ENCODE measurements around the gene FAM83D.

FAM83D gene

GRCh38 chr20:38895098-38895949, 30.9 kb upstream of the FAM83D start:
- no peak for DNase-seq

GRCh38 chr20:38896009-38896594, 30.1 kb upstream of the FAM83D start:
- DNase-seq: no peak

GRCh38 chr20:38897267-38897666, 28.9 kb upstream of the FAM83D start:
- DNase-seq: no peak

GRCh38 chr20:38900606-38901005, 25.6 kb upstream of the FAM83D start:
- DNase-seq: no peak

- DNase-seq: no peak
Measured at GRCh38 chr20:38902601-38903000, 23.6 kb upstream of the FAM83D start.

GRCh38 chr20:38903335-38903734, 22.9 kb upstream of the FAM83D start:
- DNase-seq: no peak

- DNase-seq: no peak
Measured at GRCh38 chr20:38905375-38905774, 20.8 kb upstream of the FAM83D start.

- DNase-seq: no peak
Measured at GRCh38 chr20:38907918-38908677, 18.1 kb upstream of the FAM83D start.

GRCh38 chr20:38915355-38915754, 10.9 kb upstream of the FAM83D start:
- no peak for DNase-seq

- no peak for DNase-seq
Measured at GRCh38 chr20:38917657-38918056, 8.6 kb upstream of the FAM83D start.

GRCh38 chr20:38918172-38918571, 8.0 kb upstream of the FAM83D start:
- DNase-seq: no peak

- no peak for DNase-seq
Measured at GRCh38 chr20:38919683-38920082, 6.5 kb upstream of the FAM83D start.

- no peak for DNase-seq
Measured at GRCh38 chr20:38920411-38920810, 5.8 kb upstream of the FAM83D start.

- no peak for DNase-seq
Measured at GRCh38 chr20:38920851-38921250, 5.4 kb upstream of the FAM83D start.

- DNase-seq: no peak
Measured at GRCh38 chr20:38924718-38925117, 1.5 kb upstream of the FAM83D start.

GRCh38 chr20:38926934-38927616, 858 bp downstream of the FAM83D start:
- DNase-seq: no peak

- no peak for DNase-seq
Measured at GRCh38 chr20:38927902-38928578, 1.8 kb downstream of the FAM83D start.

- DNase-seq: no peak
Measured at GRCh38 chr20:38930242-38930569, 4.0 kb downstream of the FAM83D start.

GRCh38 chr20:38931984-38932383, 5.8 kb downstream of the FAM83D start:
- no peak for DNase-seq

GRCh38 chr20:38932457-38933120, 6.4 kb downstream of the FAM83D start:
- DNase-seq: no peak

GRCh38 chr20:38934530-38934929, 8.3 kb downstream of the FAM83D start:
- DNase-seq: no peak

- no peak for DNase-seq
Measured at GRCh38 chr20:38935285-38935684, 9.1 kb downstream of the FAM83D start.
